Smooth muscle cell (in vitro differentiated cells): Measurements from ENCODE around the gene RNASET2. TPM values are rescaled to one million over a fixed set of nuclear protein-coding genes. Genes with fewer than 3 reads are reported as not detected.

Source experiments
- DNase-seq: peaks from one replicate; lab custom pipeline; 2025; ENCODE audit not compliant: unreplicated experiment; lab: John Stamatoyannopoulos, UW
- H2AFZ ChIP-seq: fragments of 200-600 bp; sonication (generic); 2 replicates; pipeline ENCODE4 v1.6.0; 2016; ENCODE audit warnings: antibody characterized with exemption, low read depth, mild to moderate bottlenecking
- H3F3A ChIP-seq: fragments of 200-600 bp; sonication (generic); 2 replicates; pipeline ENCODE4 v1.6.0; 2017; ENCODE audit warnings: antibody characterized with exemption, low read depth
- H3K27ac ChIP-seq: fragments of 200-600 bp; sonication (generic); 2 replicates; pipeline ENCODE4 v1.5.1; 2016; ENCODE audit warnings: low read depth, mild to moderate bottlenecking
- H3K27me3 ChIP-seq: fragments of 200-600 bp; sonication (generic); 2 replicates; pipeline ENCODE4 v1.6.1; 2016; ENCODE audit warnings: low read depth, mild to moderate bottlenecking
- H3K36me3 ChIP-seq: fragments of 200-600 bp; sonication (generic); 2 replicates; pipeline ENCODE4 v1.5.1; 2016; ENCODE audit warnings: low read depth
- H3K4me1 ChIP-seq: fragments of 200-600 bp; sonication (generic); 2 replicates; pipeline ENCODE4 v1.5.1; 2016; ENCODE audit warnings: low read depth
- H3K4me2 ChIP-seq: fragments of 200-600 bp; sonication (generic); 2 replicates; pipeline ENCODE4 v1.6.0; 2016; ENCODE audit warnings: mild to moderate bottlenecking
- H3K4me3 ChIP-seq: fragments of 200-600 bp; sonication (generic); 2 replicates; pipeline ENCODE4 v1.5.1; 2016; ENCODE audit warnings: mild to moderate bottlenecking
- H3K79me2 ChIP-seq: fragments of 200-600 bp; sonication (generic); 2 replicates; pipeline ENCODE4 v1.6.0; 2016; ENCODE audit warnings: low read depth, mild to moderate bottlenecking
- H3K9ac ChIP-seq: fragments of 200-600 bp; sonication (generic); 2 replicates; pipeline ENCODE4 v1.6.0; 2016; ENCODE audit warnings: low read depth
- H3K9me3 ChIP-seq: fragments of 200-600 bp; sonication (generic); replicated peaks from 2 replicates; pipeline ENCODE4 v1.5.1; 2016; ENCODE audit warnings: low read depth
- H4K20me1 ChIP-seq: fragments of 200-600 bp; sonication (generic); 2 replicates; pipeline ENCODE4 v1.6.0; 2016; ENCODE audit warnings: low read depth
- WGBS: methylation state at CpG from one replicate; pipeline ENCODE4 v1.1.7; 2016; ENCODE audit warnings: low lambda C conversion rate; 5-methylcytosine and 5-hydroxymethylcytosine counted together
- polyA plus RNA-seq: library from polyadenylated mRNA; unstranded; fragments of >200 nt; fragmentation: Nextera tagmentation; extraction: Ambion mirVana; gene quantifications from 2 replicates; pipeline ENCODE4 v1.2.1, GENCODE V29; 2016
- total RNA-seq: library from RNA; depleted of rRNA; stranded (reverse); fragments of >200 nt; gene quantifications from 2 replicates; pipeline ENCODE4 v1.2.3, GENCODE V29; 2014
- TF ChIP-seq, protein P1 (sequence below): fragments of 200-600 bp; sonication (generic); IDR thresholded peaks from 2 replicates; pipeline ENCODE4 v1.5.1; 2017; ENCODE audit warnings: borderline replicate concordance, mild to moderate bottlenecking, antibody characterized with exemption; ENCODE audit not compliant: insufficient read depth, poor library complexity, severe bottlenecking

RNASET2 gene
- total and polyA plus RNA-seq, 2 experiments from 2014 or later: 20.6 to 29.3 TPM

DNA sequence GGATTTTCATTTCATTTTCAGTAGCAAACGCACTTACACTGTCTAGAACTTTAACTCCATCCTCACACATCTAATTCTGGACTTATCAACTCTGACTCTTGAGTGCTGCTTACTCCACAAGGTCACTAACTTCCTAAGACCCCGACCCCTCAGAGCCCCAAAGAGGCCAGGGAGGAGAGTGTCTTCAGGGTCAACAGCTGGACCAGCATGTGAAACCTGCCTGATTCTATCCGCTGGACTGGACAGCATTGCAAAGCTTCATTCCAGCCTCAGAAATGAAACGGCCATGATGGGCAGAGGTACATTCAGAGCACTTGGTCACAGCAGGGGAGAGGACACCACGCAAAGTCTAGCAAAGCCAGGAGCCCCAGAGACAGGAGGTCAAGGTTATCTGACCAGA lies 9.1 kb downstream of the RNASET2 start:
- Histone ChIP-seq H3K36me3 (no peaks in the 10 kb centered on the region), H4K20me1 (no peaks in the 10 kb centered on the region), H3K4me2 (no peak overlapping the region), H3K79me2 (no peaks in the 10 kb centered on the region), H3K27ac (no peak overlapping the region), H2AFZ (no peak overlapping the region), H3F3A (peaks cover 6% of the 10 kb centered on the region), H3K4me3 (no peak overlapping the region), H3K9ac (no peak overlapping the region), H3K4me1 (no peaks in the 10 kb centered on the region), H3K9me3 (no peaks in the 10 kb centered on the region), H3K27me3 (no peaks in the 10 kb centered on the region)
- DNase-seq: no peak
- TF ChIP-seq, protein P1, sequence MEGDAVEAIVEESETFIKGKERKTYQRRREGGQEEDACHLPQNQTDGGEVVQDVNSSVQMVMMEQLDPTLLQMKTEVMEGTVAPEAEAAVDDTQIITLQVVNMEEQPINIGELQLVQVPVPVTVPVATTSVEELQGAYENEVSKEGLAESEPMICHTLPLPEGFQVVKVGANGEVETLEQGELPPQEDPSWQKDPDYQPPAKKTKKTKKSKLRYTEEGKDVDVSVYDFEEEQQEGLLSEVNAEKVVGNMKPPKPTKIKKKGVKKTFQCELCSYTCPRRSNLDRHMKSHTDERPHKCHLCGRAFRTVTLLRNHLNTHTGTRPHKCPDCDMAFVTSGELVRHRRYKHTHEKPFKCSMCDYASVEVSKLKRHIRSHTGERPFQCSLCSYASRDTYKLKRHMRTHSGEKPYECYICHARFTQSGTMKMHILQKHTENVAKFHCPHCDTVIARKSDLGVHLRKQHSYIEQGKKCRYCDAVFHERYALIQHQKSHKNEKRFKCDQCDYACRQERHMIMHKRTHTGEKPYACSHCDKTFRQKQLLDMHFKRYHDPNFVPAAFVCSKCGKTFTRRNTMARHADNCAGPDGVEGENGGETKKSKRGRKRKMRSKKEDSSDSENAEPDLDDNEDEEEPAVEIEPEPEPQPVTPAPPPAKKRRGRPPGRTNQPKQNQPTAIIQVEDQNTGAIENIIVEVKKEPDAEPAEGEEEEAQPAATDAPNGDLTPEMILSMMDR: no peak
- WGBS: 93% methylated on average over 5 of the region's 5 CpGs

DNA sequence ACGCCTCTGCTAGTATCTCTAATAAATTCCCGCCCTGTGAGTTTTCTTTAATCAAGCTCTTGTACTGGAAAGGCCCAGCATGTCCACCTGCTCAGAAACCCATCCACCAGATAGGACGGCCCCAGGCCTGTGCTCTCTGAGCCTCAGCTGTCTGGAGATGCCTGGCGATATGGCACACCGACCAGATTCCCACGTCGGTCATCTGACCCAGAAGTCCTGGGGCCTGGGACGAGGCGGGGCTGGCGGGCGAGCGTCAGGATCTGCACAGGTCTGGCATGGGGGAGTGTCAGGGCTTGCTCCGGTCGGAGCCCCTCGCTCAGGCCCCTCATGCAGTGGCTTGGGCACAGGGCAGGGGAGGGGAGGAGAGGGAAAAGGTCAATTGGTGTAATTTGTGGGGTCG lies 10.2 kb downstream of the RNASET2 start:
- Histone ChIP-seq H3K27me3 (no peaks in the 10 kb centered on the region), H3K9me3 (no peaks in the 10 kb centered on the region), H3K4me1 (no peaks in the 10 kb centered on the region), H3K79me2 (no peaks in the 10 kb centered on the region), H3K4me3 (no peak overlapping the region), H3F3A (peaks cover 6% of the 10 kb centered on the region), H3K9ac (no peak overlapping the region), H3K36me3 (no peaks in the 10 kb centered on the region), H3K4me2 (no peak overlapping the region), H2AFZ (no peak overlapping the region), H3K27ac (no peak overlapping the region), H4K20me1 (no peaks in the 10 kb centered on the region)
- TF ChIP-seq, protein P1: no peak
- DNase-seq: no peak
- 94% methylated on average over 16 of the region's 16 CpGs for WGBS

DNA sequence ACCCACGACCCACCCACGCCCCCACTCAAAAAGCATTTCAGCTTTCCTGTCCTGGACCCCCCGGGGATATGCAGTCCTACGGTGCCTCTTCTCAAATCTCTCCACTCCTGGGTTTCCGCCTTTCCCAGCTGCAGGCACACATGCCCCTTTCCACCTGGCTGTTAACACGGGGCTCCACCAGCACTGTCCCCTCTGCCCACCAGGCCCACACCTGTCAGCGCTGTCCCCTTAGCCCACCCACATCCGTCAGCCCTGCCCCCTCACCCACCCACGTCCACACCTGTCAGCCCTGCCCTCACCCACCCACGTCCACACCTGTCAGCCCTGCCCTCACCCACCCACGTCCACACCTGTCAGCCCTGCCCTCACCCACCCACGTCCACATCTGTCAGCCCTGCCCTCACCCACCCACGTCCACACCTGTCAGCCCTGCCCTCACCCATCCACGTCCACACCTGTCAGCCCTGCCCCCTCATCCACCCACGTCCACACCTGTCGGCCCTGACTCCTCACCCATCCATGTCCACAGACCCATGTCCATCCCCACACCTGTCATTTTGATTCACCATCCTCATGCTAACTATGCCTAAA lies 11.6 kb downstream of the RNASET2 start:
- Histone ChIP-seq H3K4me1 (no peaks in the 10 kb centered on the region), H3K4me3 (no peak overlapping the region), H3F3A (peaks cover 6% of the 10 kb centered on the region), H2AFZ (no peak overlapping the region), H3K27me3 (no peaks in the 10 kb centered on the region), H3K9me3 (no peaks in the 10 kb centered on the region), H4K20me1 (no peaks in the 10 kb centered on the region), H3K9ac (no peak overlapping the region), H3K79me2 (no peaks in the 10 kb centered on the region), H3K4me2 (no peak overlapping the region), H3K36me3 (no peaks in the 10 kb centered on the region), H3K27ac (no peak overlapping the region)
- WGBS: 98% methylated on average over 6 of the region's 16 CpGs
- TF ChIP-seq, protein P1: no peak
- DNase-seq: no peak
